HG02938 (cell line): ENCODE measurements around the gene TMEM229B.

Source experiments
- ATAC-seq: cut with Tn5 transposase; IDR thresholded peaks from one replicate; pipeline ENCODE4 v1.9.1; 2021; ENCODE audit warnings: mild to moderate bottlenecking, moderate library complexity; ENCODE audit not compliant: unreplicated experiment

Gene TMEM229B

GRCh38 chr14:67487332-67487731, 1.2 kb downstream of the TMEM229B start:
- ATAC-seq, result no peak

DNA sequence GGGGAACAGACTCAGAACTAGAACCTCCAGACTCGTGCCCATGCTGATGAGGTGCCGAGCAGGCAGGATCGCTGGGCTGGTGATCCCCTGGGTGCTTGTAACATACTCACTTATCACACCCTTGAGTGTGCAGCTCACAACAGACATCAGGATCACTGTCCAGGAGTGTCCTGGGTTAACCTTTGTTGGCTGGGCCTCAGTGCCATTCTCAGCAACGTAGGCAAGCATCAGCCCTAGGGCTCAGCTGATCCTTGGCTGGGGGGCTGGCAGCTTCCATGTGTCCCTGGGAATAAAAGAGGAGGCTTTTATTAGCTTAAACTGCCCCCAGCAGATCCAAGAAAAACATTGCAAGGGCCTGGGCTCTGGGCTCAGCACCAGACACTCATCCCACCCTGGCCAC, 1.6 kb downstream of the TMEM229B start:
- no peak for ATAC-seq

- no peak for ATAC-seq
Observed at GRCh38 chr14:67485501-67486095, 2.9 kb downstream of the TMEM229B start.

DNA sequence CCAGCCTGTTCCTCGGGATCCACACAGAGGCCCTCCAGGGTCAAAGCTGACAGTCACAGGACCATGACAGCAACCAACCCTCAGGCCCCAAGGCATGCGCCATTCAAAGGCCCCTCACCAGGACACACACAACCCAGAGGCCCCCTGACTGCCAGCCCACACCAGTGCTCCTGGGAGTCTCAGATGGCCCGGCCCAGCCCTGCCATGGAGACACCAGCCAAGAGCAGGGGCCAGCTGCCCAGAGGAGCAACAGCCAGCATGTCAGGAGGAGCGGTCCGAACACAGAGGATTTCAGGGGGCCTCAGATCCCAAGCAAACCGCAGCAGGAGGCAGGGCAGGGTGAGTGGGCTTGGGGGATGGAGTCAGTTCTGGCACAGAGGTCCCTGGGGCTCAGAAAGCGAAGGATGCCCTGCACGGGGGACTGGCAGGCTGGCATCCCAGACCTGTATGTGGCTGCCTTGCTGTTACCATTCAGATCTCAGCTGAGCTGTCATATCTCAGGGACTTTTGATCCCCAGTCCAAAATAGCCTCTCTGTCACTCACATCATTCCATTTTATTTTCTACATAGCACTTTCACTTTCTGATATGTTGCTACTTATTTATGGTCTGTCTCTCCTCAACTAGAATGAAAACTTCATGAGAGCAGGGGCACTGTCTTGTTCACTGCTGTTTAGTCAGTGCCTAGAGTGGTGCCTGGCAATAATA, 4.8 kb downstream of the TMEM229B start:
- ATAC-seq, result no peak

GRCh38 chr14:67482231-67483164, 6.0 kb downstream of the TMEM229B start:
- no peak for ATAC-seq

- no peak for ATAC-seq
Observed at GRCh38 chr14:67480011-67480410, 8.5 kb downstream of the TMEM229B start.

GRCh38 chr14:67478800-67479084, 9.8 kb downstream of the TMEM229B start:
- ATAC-seq, result no peak

GRCh38 chr14:67477926-67478799, 10.4 kb downstream of the TMEM229B start:
- ATAC-seq, result no peak

DNA sequence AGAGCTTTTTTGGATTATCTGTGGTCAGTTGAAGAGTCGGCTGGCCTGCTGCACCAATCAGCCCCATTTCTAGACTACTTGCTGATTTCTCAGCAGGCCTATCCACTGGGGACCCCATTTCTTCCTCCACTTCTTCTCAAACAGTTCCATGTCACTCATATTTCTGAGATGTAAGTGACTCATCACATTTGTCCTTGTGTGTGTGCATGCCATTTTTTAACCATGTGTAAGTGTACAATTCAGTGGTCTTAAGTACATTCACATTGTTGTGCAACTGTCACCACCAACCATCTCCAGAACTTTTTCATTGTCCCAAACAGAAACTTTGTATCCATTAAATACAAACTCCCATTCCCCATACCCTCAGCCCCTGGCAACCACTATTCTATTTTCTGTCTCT, 14.2 kb downstream of the TMEM229B start:
- ATAC-seq, result no peak

- ATAC-seq, result no peak
Observed at GRCh38 chr14:67473290-67474082, 15.0 kb downstream of the TMEM229B start.

GRCh38 chr14:67472726-67473125, 15.8 kb downstream of the TMEM229B start:
- no peak for ATAC-seq

GRCh38 chr14:67469954-67470353, 18.6 kb downstream of the TMEM229B start:
- ATAC-seq, result no peak

DNA sequence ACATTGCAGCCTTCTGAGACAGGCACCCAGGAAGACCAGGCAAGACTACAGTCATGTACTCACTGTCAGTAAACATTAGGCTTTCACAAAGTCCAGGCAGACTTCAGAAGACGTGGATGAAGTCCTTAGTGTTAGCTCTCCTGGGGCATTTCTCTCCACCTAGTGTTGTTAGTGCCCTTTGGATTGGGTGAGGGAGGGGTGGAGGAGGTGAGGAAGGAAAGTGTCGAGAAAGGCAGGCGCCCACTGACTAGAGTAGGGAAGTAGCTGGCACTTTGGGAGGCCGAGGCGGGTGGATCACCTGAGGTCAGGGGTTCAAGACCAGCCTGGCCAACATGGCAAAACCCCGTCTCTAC, 20.2 kb downstream of the TMEM229B start:
- ATAC-seq, result no peak

GRCh38 chr14:67467134-67467533, 21.4 kb downstream of the TMEM229B start:
- ATAC-seq, result no peak

- no peak for ATAC-seq
Observed at GRCh38 chr14:67464879-67465278, 23.6 kb downstream of the TMEM229B start.

DNA sequence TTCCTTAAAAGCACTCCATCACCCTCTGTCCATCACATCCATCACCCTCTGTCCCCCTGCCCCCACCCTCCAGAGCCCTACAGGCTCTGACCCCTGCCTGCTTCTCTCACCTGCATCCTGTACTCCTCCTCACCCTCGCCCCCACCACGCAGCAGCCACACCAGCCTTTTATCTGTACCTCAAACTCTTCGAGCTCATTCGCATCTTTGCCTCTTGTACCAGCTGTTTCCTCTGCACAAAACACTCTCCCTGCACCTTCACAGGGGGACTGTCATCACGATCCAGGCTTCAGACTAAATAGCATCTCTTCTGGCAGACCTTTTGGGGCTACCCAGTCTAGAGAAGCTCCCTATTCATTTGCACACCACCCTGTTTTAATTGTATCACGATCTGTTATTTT, 24.1 kb downstream of the TMEM229B start:
- no peak for ATAC-seq

DNA sequence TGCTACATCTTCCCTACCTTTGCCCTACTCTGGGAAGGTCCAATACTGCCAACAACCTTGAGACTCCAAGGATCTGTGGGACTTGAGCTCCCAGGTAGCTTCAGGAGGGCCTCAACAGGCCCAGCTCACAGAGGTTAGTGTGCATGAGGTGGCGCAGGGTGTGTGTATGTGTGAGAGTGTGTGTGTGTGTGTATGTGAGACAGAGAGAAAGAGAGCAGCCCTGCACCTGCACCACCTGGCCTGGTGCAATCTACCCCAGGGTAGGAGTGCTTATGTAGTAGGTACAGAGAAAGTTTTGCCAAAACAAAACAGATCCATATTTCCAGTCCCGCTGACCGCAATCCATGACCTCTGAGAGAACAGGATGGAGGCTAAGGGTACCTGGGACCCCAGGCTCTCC, 24.6 kb downstream of the TMEM229B start:
- no peak for ATAC-seq

GRCh38 chr14:67461996-67462395, 26.5 kb downstream of the TMEM229B start:
- ATAC-seq, result no peak

GRCh38 chr14:67461341-67461985, 27.1 kb downstream of the TMEM229B start:
- ATAC-seq, result no peak

- no peak for ATAC-seq
Observed at GRCh38 chr14:67459336-67459735, 29.2 kb downstream of the TMEM229B start.
